Myocyte (in vitro differentiated cells): ENCODE results near the gene LRRC36. TPM values are rescaled to one million over a fixed set of nuclear protein-coding genes. Genes with fewer than 3 reads are reported as not detected.

ENCODE experiments used
- total RNA-seq: library from RNA; depleted of rRNA; stranded (reverse); fragments of >200 nt; gene quantifications from 2 replicates; pipeline ENCODE4 v1.2.3, GENCODE V29; 2014

LRRC36 gene
- total RNA-seq, 1 donor from 2014 or later, result not detected

Other genes starting within 250 kb of the LRRC36 start
- gene PHAF1, start 216.9 kb upstream of the LRRC36 start, total RNA-seq, result 22.4 and 30.7 TPM in 2 replicates
- gene B3GNT9, start 175.8 kb upstream of the LRRC36 start, total RNA-seq, result 56.1 and 57.4 TPM in 2 replicates
- 19.1 and 21.0 TPM in 2 replicates for gene TRADD, start 166.9 kb upstream of the LRRC36 start, total RNA-seq
- gene FBXL8, start 166.9 kb upstream of the LRRC36 start, total RNA-seq, result 39.3 and 46.4 TPM in 2 replicates
- 20.9 and 29.3 TPM in 2 replicates for gene HSF4, start 162.1 kb upstream of the LRRC36 start, total RNA-seq
- 70.9 and 86.5 TPM in 2 replicates for gene NOL3, start 156.3 kb upstream of the LRRC36 start, total RNA-seq
- gene MATCAP1, start 142.9 kb upstream of the LRRC36 start, total RNA-seq, result 27.2 and 28.6 TPM in 2 replicates
- gene EXOC3L1, start 136.7 kb upstream of the LRRC36 start, total RNA-seq, result 0.99 and 2.1 TPM in 2 replicates
- 75.8 and 93.9 TPM in 2 replicates for gene E2F4, start 134.7 kb upstream of the LRRC36 start, total RNA-seq
- gene ELMO3, start 127.7 kb upstream of the LRRC36 start, total RNA-seq, result 0.56 and 0.99 TPM in 2 replicates
- 31.6 and 32.8 TPM in 2 replicates for gene TMEM208, start 99.7 kb upstream of the LRRC36 start, total RNA-seq
- gene FHOD1, start 79.3 kb upstream of the LRRC36 start, total RNA-seq, result 9.6 and 28.5 TPM in 2 replicates
- gene SLC9A5, start 77.8 kb upstream of the LRRC36 start, total RNA-seq, result 0.94 and 1.2 TPM in 2 replicates
- gene PLEKHG4, start 47.3 kb upstream of the LRRC36 start, total RNA-seq, result 0.32 and 0.42 TPM in 2 replicates
- not detected in 2 replicates for gene KCTD19, start 74 bp upstream of the LRRC36 start, total RNA-seq
- 30.0 and 67.0 TPM in 2 replicates for gene TPPP3, start 66.7 kb downstream of the LRRC36 start, total RNA-seq
- gene ZDHHC1, start 89.7 kb downstream of the LRRC36 start, total RNA-seq, result 12.8 and 19.2 TPM in 2 replicates
- gene HSD11B2, start 104.3 kb downstream of the LRRC36 start, total RNA-seq, result 6.1 and 31.3 TPM in 2 replicates
- gene ATP6V0D1, start 154.3 kb downstream of the LRRC36 start, total RNA-seq, result 190 and 234 TPM in 2 replicates
- not detected in 2 replicates for gene AGRP, start 156.7 kb downstream of the LRRC36 start, total RNA-seq
- 32.4 and 37.8 TPM in 2 replicates for gene RIPOR1, start 202.0 kb downstream of the LRRC36 start, total RNA-seq
- gene CTCF, start 235.7 kb downstream of the LRRC36 start, total RNA-seq, result 27.9 and 35.7 TPM in 2 replicates